C4-2B (cell line): ENCODE results near the gene UNC5C.

Source experiments
- CTCF ChIP-seq: fragments of 450-650 bp; conservative IDR thresholded peaks from 2 replicates; pipeline ENCODE4 v1.5.1; 2017; ENCODE audit warnings: mild to moderate bottlenecking
- ZFX ChIP-seq: fragments of 450-650 bp; IDR thresholded peaks from 2 replicates; pipeline ENCODE4 v1.6.1; 2017

GRCh38 chr4:95417531-95417930 is 131.2 kb downstream of the UNC5C start:
- TF ChIP-seq CTCF (no peak), ZFX (no peak)
